ENCODE results near the gene ERI3. TPM values are rescaled to one million over a fixed set of nuclear protein-coding genes. Genes with fewer than 3 reads are reported as not detected.

ERI3 gene
- total and polyA plus RNA-seq, 2 of the 13 experiments (the other 11 are each of a cell fraction or from before 2014, with no cell fraction given) = 35.6 to 35.9 TPM

GRCh38 chr1:44217809-44218410, 137.1 kb downstream of the ERI3 start:
- peaks cover 5% of the 10 kb centered on the region for H3K79me2 ChIP-seq (ENCODE audit: insufficient read depth, low read length)
- DNase-seq (ENCODE audit: low spot score) = peak; percentile 81
- in situ Hi-C loops (cut with HindIII; ENCODE audit: extremely low pct_ligation_motif_present, low pct_unique_long_range_greater_than_20kb) = loop anchor here (5.0 to 25.0 kb wide), 2 partner anchors 74 to 369 kb away; no protein-coding TSS in a partner anchor
- H3K4me1 ChIP-seq (ENCODE audit: insufficient read depth, low read length) = peaks cover 27% of the 10 kb centered on the region
- CTCF ChIA-PET (ENCODE audit: low intra/inter-chr PET ratio, low total read pairs) = interaction anchor here (0.7 to 3.3 kb wide), 6 partner anchors 65 to 377 kb away, joined by 3 to 31 read pairs (median 6); no protein-coding TSS in a partner anchor
- BruUV-seq (replicated peaks) = no TSS peak
- H3K36me3 ChIP-seq (replicated peaks in 1 of 2; ENCODE audit: control insufficient read depth in 1 of 2, insufficient read depth in 2 of 2, low read length in 2 of 2) = peaks cover 20 to 53% of the 10 kb centered on the region in 2 experiments
- FAIRE-seq = peak; percentile 93
- H2AFZ ChIP-seq (ENCODE audit: low read length) = no peak overlapping the region
- H4K20me1 ChIP-seq (ENCODE audit: insufficient read depth, low read length) = no peaks in the 10 kb centered on the region
- H3K4me3 ChIP-seq (replicated peaks in 1 of 3; ENCODE audit: insufficient read depth in 1 of 3, low read depth in 2 of 3, low read length in 3 of 3) = peak overlapping the region in 1 of 3 experiments; percentile 11; a peak in 1 of 6 replicates
- POLR2A ChIA-PET = interaction anchor here (0.6 to 2.0 kb wide), 6 partner anchors 22 to 80 kb away, joined by 3 to 34 read pairs (median 5); no protein-coding TSS in a partner anchor
- peak overlapping the region; percentile 56 for H3K27ac ChIP-seq (ENCODE audit: extremely low read length, insufficient read depth, low read length)
- no CpG with 5 or more reads among the region's 4 CpGs for WGBS (ENCODE audit: low lambda C conversion rate)
- ATAC-seq = peak; percentile 78
- intact Hi-C loops (cut with micrococcal nuclease; ENCODE audit: unreplicated experiment) = loop anchor here (1.0 to 2.0 kb wide), 4 partner anchors 76 to 377 kb away; no protein-coding TSS in a partner anchor
- no peak overlapping the region for H3K9ac ChIP-seq (ENCODE audit: insufficient read depth, low read depth, low read length)
- H3K9me3 ChIP-seq (ENCODE audit: low read length) = no peaks in the 10 kb centered on the region
- peak overlapping the region; percentile 44 for H3K4me2 ChIP-seq (ENCODE audit: low read depth, low read length)
- H3K27me3 ChIP-seq (ENCODE audit: control insufficient read depth in 1 of 2, insufficient read depth in 2 of 2, low read length in 2 of 2) = no peaks in the 10 kb centered on the region; a peak in 1 of 5 replicates
- TF ChIP-seq SALL2 (CRISPR knock-in tag; IDR thresholded peaks at IDR 0.05) (0 out of 2 replicates have a peak, but pooled peaks have one; percentile 41), ZHX1 (CRISPR knock-in tag; IDR thresholded peaks at IDR 0.05; ENCODE audit: low read depth) (no peak), IRF2 (CRISPR knock-in tag; IDR thresholded peaks at IDR 0.05) (0 out of 2 replicates have a peak, but pooled peaks have one; percentile 34), PHB2 (IDR thresholded peaks at IDR 0.05; ENCODE audit: partially characterized antibody) (no peak), MIXL1 (CRISPR knock-in tag; IDR thresholded peaks at IDR 0.05) (peak; percentile 72; the same call in 1 of the 2 replicates), ZNF580 (CRISPR knock-in tag; IDR thresholded peaks at IDR 0.05; ENCODE audit: borderline replicate concordance, low read depth) (0 out of 2 replicates have a peak, but pooled peaks have one; percentile 57), LCORL (IDR thresholded peaks at IDR 0.05) (no peak), LCORL (CRISPR knock-in tag; IDR thresholded peaks at IDR 0.05) (0 out of 2 replicates have a peak, but pooled peaks have one; percentile 50), ZFP36 (IDR thresholded peaks at IDR 0.05; ENCODE audit: borderline replicate concordance, low read depth, low read length, partially characterized antibody) (no peak), ZC3H13 (CRISPR knock-in tag; IDR thresholded peaks at IDR 0.05) (no peak), PRDM10 (CRISPR knock-in tag; IDR thresholded peaks at IDR 0.05; ENCODE audit: low read depth) (no peak), ATF7 (IDR thresholded peaks at IDR 0.05) (no peak), ATF7 (CRISPR knock-in tag; IDR thresholded peaks at IDR 0.05) (no peak), RBM22 (optimal IDR thresholded peaks at IDR 0.05; ENCODE audit: low read length) (peak; percentile 38), ZNF616 (CRISPR knock-in tag; IDR thresholded peaks at IDR 0.05; ENCODE audit: low read depth) (no peak), ZEB1 (IDR thresholded peaks at IDR 0.05; ENCODE audit: insufficient replicate concordance, low read depth) (peak; percentile 35), SP4 (CRISPR knock-in tag; IDR thresholded peaks at IDR 0.05) (peak; percentile 25; the same call in 1 of the 2 replicates), MYC (CRISPR knock-in tag; IDR thresholded peaks at IDR 0.05; ENCODE audit: borderline replicate concordance) (no peak; the same call in 1 of the 2 replicates)
